H1 (cell line): ENCODE results near the gene BBX. TPM values are rescaled to one million over a fixed set of nuclear protein-coding genes. Genes with fewer than 3 reads are reported as not detected.

Experiments
- CTCF ChIA-PET: fragments of 300-600 bp; sonication (Branson Sonifier 250); formaldehyde crosslinking; loops from one replicate; lab custom pipeline; 2021; ENCODE audit not compliant: partially characterized antibody; lab: Charles Lee
- POLR2A ChIA-PET: fragments of 300-600 bp; sonication (Branson Sonifier 250); formaldehyde crosslinking; loops from one replicate; lab custom pipeline; 2021; ENCODE audit warnings: inconsistent platforms; ENCODE audit not compliant: partially characterized antibody; lab: Charles Lee
- DNase-seq, 2 experiments: peaks; one replicate each; pipeline versions ENCODE4 v3.0.0 to v3.0.0-alpha.2; 2010 to 2022; ENCODE audit warnings: low spot score in 2 of 2, low read depth in 1 of 2, mixed read lengths in 1 of 2
- FAIRE-seq: peaks from 2 replicates; lab custom pipeline; 2011; peaks lifted over from hg19 to GRCh38; lab: Jason Lieb, UNC
- H2AFZ ChIP-seq: 2 replicates; pipeline ENCODE4 v1.8.1; 2012; ENCODE audit warnings: low read length, inconsistent platforms
- H2AK5ac ChIP-seq: 2 replicates; pipeline ENCODE4 v1.6.1; 2013; ENCODE audit warnings: low read depth, low read length
- H2BK120ac ChIP-seq: replicated peaks from 2 replicates; pipeline ENCODE3; 2013; ENCODE audit warnings: low read depth, low read length, inconsistent platforms
- H2BK12ac ChIP-seq: 2 replicates; pipeline ENCODE4 v1.6.1; 2013; ENCODE audit warnings: low read depth, low read length
- H2BK15ac ChIP-seq: 2 replicates; pipeline ENCODE4 v1.6.1; 2013; ENCODE audit warnings: low read length
- H2BK20ac ChIP-seq: 2 replicates; pipeline ENCODE4 v1.6.1; 2013; ENCODE audit warnings: low read length
- H2BK5ac ChIP-seq: 2 replicates; pipeline ENCODE4 v1.6.1; 2013; ENCODE audit warnings: low read depth, low read length
- H3K14ac ChIP-seq: 2 replicates; pipeline ENCODE4 v1.6.1; 2013; ENCODE audit warnings: inconsistent platforms; ENCODE audit not compliant: insufficient read length
- H3K18ac ChIP-seq: 2 replicates; pipeline ENCODE4 v1.6.1; 2013; ENCODE audit warnings: low read length; ENCODE audit errors: extremely low read depth
- H3K23ac ChIP-seq: 2 replicates; pipeline ENCODE4 v1.6.1; 2013; ENCODE audit warnings: inconsistent platforms; ENCODE audit not compliant: insufficient read length
- H3K23me2 ChIP-seq: 2 replicates; pipeline ENCODE4 v1.6.1; 2013; ENCODE audit warnings: low read depth, low read length
- H3K27ac ChIP-seq: 2 replicates; pipeline ENCODE4 v1.6.1; 2011; ENCODE audit warnings: low read depth, low read length, inconsistent platforms
- H3K27me3 ChIP-seq, 4 experiments: replicated peaks in 1 of 4; 1 replicate in 1 of 4; 2 replicates in 3 of 4; pipeline versions ENCODE4 v1.6.1 to v1.8.1; 2011 to 2013; ENCODE audit warnings: low read length in 3 of 4, mild to moderate bottlenecking in 3 of 4, inconsistent platforms in 2 of 4, mixed read lengths in 2 of 4, moderate library complexity in 1 of 4; ENCODE audit not compliant: control insufficient read depth in 3 of 4, insufficient read depth in 3 of 4; ENCODE audit errors: extremely low read depth in 1 of 4
- H3K36me3 ChIP-seq, 4 experiments: 2 replicates each; pipeline versions ENCODE4 v1.6.1 to v1.8.1; 2011 to 2013; ENCODE audit warnings: mild to moderate bottlenecking in 4 of 4, low read length in 3 of 4, moderate library complexity in 2 of 4, control low read depth in 1 of 4, inconsistent platforms in 1 of 4; ENCODE audit not compliant: insufficient read depth in 4 of 4, control insufficient read depth in 2 of 4
- H3K4ac ChIP-seq: replicated peaks from 2 replicates; pipeline ENCODE3; 2013; ENCODE audit warnings: low read length, low read depth, mixed read lengths, inconsistent platforms; ENCODE audit not compliant: insufficient read length
- H3K4me1 ChIP-seq, 4 experiments: replicated peaks in 1 of 4; 1 replicate in 1 of 4; 2 replicates in 3 of 4; pipeline versions ENCODE4 v1.6.1 to v1.8.1; 2011 to 2013; ENCODE audit warnings: low read length in 3 of 4, inconsistent platforms in 2 of 4, mixed read lengths in 1 of 4; ENCODE audit not compliant: insufficient read depth in 4 of 4, control insufficient read depth in 3 of 4
- H3K4me2 ChIP-seq, 2 experiments: 2 replicates each; pipeline versions ENCODE4 v1.6.1 to v1.8.1; 2011 to 2013; ENCODE audit warnings: low read depth in 2 of 2, low read length in 2 of 2, control low read depth in 1 of 2, inconsistent platforms in 1 of 2, mild to moderate bottlenecking in 1 of 2; ENCODE audit not compliant: insufficient read depth in 1 of 2
- H3K4me3 ChIP-seq, 4 experiments: fragments of 200-600, 300-600 bp in 1 of 4; sonication (generic), shearing (Covaris generic), sonication (Bioruptor Twin) in 1 of 4; 2 replicates each; pipeline versions ENCODE4 v1.5.1 to v1.8.1; 2011 to 2016; ENCODE audit warnings: low read length in 4 of 4, low read depth in 3 of 4, control low read depth in 2 of 4, inconsistent platforms in 2 of 4, mild to moderate bottlenecking in 2 of 4, mixed read lengths in 1 of 4, moderate library complexity in 1 of 4; ENCODE audit not compliant: insufficient read depth in 2 of 4; ENCODE audit errors: extremely low read depth in 1 of 4
- H3K56ac ChIP-seq: replicated peaks from 2 replicates; pipeline ENCODE3; 2013; ENCODE audit warnings: low read depth, mild to moderate bottlenecking, mixed read lengths, low read length, inconsistent platforms; ENCODE audit not compliant: insufficient read length
- H3K79me1 ChIP-seq: 2 replicates; pipeline ENCODE4 v1.6.1; 2013; ENCODE audit warnings: low read depth, low read length, control low read depth
- H3K79me2 ChIP-seq, 2 experiments: 2 replicates each; pipeline versions ENCODE4 v1.6.1 to v1.8.1; 2012 to 2013; ENCODE audit warnings: low read length in 2 of 2, mild to moderate bottlenecking in 2 of 2, inconsistent platforms in 1 of 2; ENCODE audit not compliant: insufficient read depth in 2 of 2, control insufficient read depth in 1 of 2
- H3K9ac ChIP-seq, 4 experiments: replicated peaks in 1 of 4; 1 replicate in 1 of 4; 2 replicates in 3 of 4; pipeline versions ENCODE4 v1.6.1 to v1.8.1; 2011 to 2013; ENCODE audit warnings: low read depth in 3 of 4, low read length in 3 of 4, control low read depth in 2 of 4, mild to moderate bottlenecking in 2 of 4, moderate library complexity in 2 of 4, inconsistent platforms in 1 of 4; ENCODE audit errors: extremely low read depth in 1 of 4
- H3K9me3 ChIP-seq, 2 experiments: 2 replicates each; pipeline versions ENCODE4 v1.6.1 to v1.8.1; 2012 to 2013; ENCODE audit warnings: mild to moderate bottlenecking in 2 of 2, moderate library complexity in 2 of 2, control low read depth in 1 of 2, inconsistent platforms in 1 of 2, low read depth in 1 of 2, low read length in 1 of 2, mixed read lengths in 1 of 2; ENCODE audit not compliant: insufficient read depth in 2 of 2
- H4K20me1 ChIP-seq, 2 experiments: replicated peaks in 1 of 2; 2 replicates each; pipeline versions ENCODE3 to v1.8.1; 2011 to 2013; ENCODE audit warnings: inconsistent platforms in 2 of 2, low read length in 2 of 2, mild to moderate bottlenecking in 1 of 2; ENCODE audit not compliant: insufficient read depth in 2 of 2, control insufficient read depth in 1 of 2
- H4K5ac ChIP-seq: 2 replicates; pipeline ENCODE4 v1.6.1; 2013; ENCODE audit warnings: low read length, low read depth, mixed read lengths, inconsistent platforms; ENCODE audit not compliant: insufficient read length
- H4K8ac ChIP-seq: 2 replicates; pipeline ENCODE4 v1.8.0; 2013; ENCODE audit warnings: mild to moderate bottlenecking, moderate library complexity, low read length, inconsistent platforms; ENCODE audit not compliant: insufficient read depth; ENCODE audit errors: extremely low read depth
- H4K91ac ChIP-seq: replicated peaks from 2 replicates; pipeline ENCODE3; 2013; ENCODE audit warnings: low read length, mixed read lengths, inconsistent platforms; ENCODE audit not compliant: insufficient read length
- GTF2F1 ChIP-seq: IDR thresholded peaks from 2 replicates; pipeline ENCODE4 v1.6.1; 2012; ENCODE audit warnings: low read depth, low read length, improper control_type of control experiment, borderline replicate concordance
- JUN ChIP-seq: IDR thresholded peaks from 2 replicates; pipeline ENCODE4 v1.6.1; 2011; ENCODE audit warnings: low read depth, mild to moderate bottlenecking, improper control_type of control experiment, low read length
- WGBS, 2 experiments: shearing (Covaris generic) in 1 of 2; methylation state at CpG; one replicate each; pipeline versions ENCODE4 v1.1.6 to v1.1.7; 2013 to 2015; ENCODE audit warnings: low lambda C conversion rate in 2 of 2, mixed read lengths in 2 of 2, inconsistent platforms in 1 of 2, low coverage in 1 of 2, missing lambda C conversion rate in 1 of 2; ENCODE audit not compliant: insufficient replicate concordance in 2 of 2, insufficient coverage in 1 of 2, insufficient read length in 1 of 2; ENCODE audit errors: extremely low coverage in 1 of 2, missing lambda C conversion rate in 1 of 2; 5-methylcytosine and 5-hydroxymethylcytosine counted together
- polyA plus RNA-seq, 7 experiments: library from polyadenylated mRNA; depleted of rRNA in 3 of 7; stranded (reverse) in 5 of 7; unstranded in 2 of 7; fragments of >200 nt in 5 of 7; fragments of 200-250 nt in 2 of 7; gene quantifications; 1 replicate in 5 of 7; 2 replicates in 1 of 7; 4 replicates in 1 of 7; pipeline versions ENCODE4 v1.2.1 to v1.2.3, GENCODE V29; 2011 to 2013; ENCODE audit warnings: missing spikeins in 2 of 7, mixed read lengths in 2 of 7
- total RNA-seq: library from RNA; stranded (reverse); fragmentation: NEBNext Ultra II Directional; extraction: Animal tissue kit (Norgen Biotek cat#: 25700); gene quantifications from 2 replicates; pipeline ENCODE4 v1.2.1, GENCODE V29; 2021

BBX gene
- total and polyA plus RNA-seq, 2 of the 8 experiments (the other 6 are each of a cell fraction or from before 2014, with no cell fraction given), result 11.0 to 42.5 TPM

DNA sequence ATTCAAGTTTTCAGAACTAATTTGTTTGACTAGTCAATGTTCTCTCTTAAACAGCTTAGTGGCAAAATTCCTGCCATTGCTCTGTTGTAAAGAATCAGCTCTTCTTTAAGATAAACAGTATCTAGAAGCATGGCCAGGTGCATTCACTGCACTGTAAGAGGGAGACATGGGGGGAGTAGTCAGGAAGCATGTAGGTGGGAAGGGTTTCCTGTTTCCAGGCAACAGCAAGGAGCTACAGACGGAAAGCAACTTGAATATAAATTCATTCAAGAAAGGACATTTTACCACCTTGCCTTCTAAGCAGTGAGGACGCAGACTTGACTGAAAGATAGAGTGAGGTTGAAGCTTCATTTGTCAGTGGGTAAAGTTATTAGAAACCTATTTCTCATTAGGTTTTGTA, 55.3 kb downstream of the BBX start:
- Histone ChIP-seq H2AK5ac (no peak overlapping the region), H4K8ac (no peak overlapping the region), H2BK15ac (no peak overlapping the region), H2BK12ac (no peak overlapping the region), H3K4me3 (no peak overlapping the region), H3K23me2 (no peaks in the 10 kb centered on the region), H3K14ac (no peak overlapping the region), H4K5ac (no peak overlapping the region), H3K79me1 (no peaks in the 10 kb centered on the region), H3K27me3 (no peaks in the 10 kb centered on the region), H3K18ac (no peak overlapping the region), H2AFZ (no peak overlapping the region), H4K91ac (no peak overlapping the region), H2BK20ac (no peak overlapping the region), H3K23ac (no peak overlapping the region), H2BK5ac (no peak overlapping the region), H3K36me3 (no peaks in the 10 kb centered on the region)
- POLR2A ChIA-PET, result interaction anchor here (0.6 to 1.2 kb wide), 4 partner anchors 15 to 147 kb away, joined by 3 read pairs; no protein-coding TSS in a partner anchor
- TF ChIP-seq JUN (no peak), GTF2F1 (no peak)
- TF ChIP-seq, all 59 proteins: peak for 0
- CTCF ChIA-PET, result interaction anchor here (0.6 to 3.3 kb wide), 23 partner anchors 9 to 360 kb away, joined by 3 to 15 read pairs (median 3); no protein-coding TSS in a partner anchor
- DNase-seq (no peak), FAIRE-seq (no peak)
- WGBS, 2 experiments, result 65% methylated on average over 2 of the region's 2 CpGs; no CpG with 5 or more reads in 1 of the 2 experiments
- Histone ChIP-seq H3K79me2 (peaks cover 0 to 2% of the 10 kb centered on the region in 2 experiments; a peak in 2 of 4 replicates), H3K4me1 (peaks cover 2 to 13% (median 10%) of the 10 kb centered on the region in 4 experiments; a peak in 4 of 7 replicates), H3K27ac (no peak overlapping the region), H3K4me2 (no peak overlapping the region), H3K9ac (no peak overlapping the region), H4K20me1 (peaks cover 0 to 3% of the 10 kb centered on the region in 2 experiments), H2BK120ac (no peak overlapping the region), H3K4ac (no peak overlapping the region), H3K56ac (no peak overlapping the region), H3K9me3 (no peaks in the 10 kb centered on the region)
